Heart right ventricle (tissue), 16 donors: ENCODE results near the gene PRAMEF5. TPM values are rescaled to one million over a fixed set of nuclear protein-coding genes. Genes with fewer than 3 reads are reported as not detected.
A peak's percentile ranks its signal among the peaks of the same experiment; 100 is the strongest.
"Not testable (repeated sequence)": the region's sequence is repeated elsewhere in the genome, so short reads cannot be mapped to it uniquely, and the experiment has no call there.

Source experiments
- ATAC-seq, 8 donors: fragments of 200-7000 bp; cut with Tn5 transposase; one replicate each; pipeline ENCODE4 v1.9.1; 2020; ENCODE audit warnings: mild to moderate bottlenecking in 8 of 8, moderate library complexity in 8 of 8, moderate number of reproducible peaks in 1 of 8
- DNase-seq, 2 donors: peaks; one replicate each; pipeline ENCODE4 v3.0.0-alpha.2; 2020
- H3K27ac ChIP-seq, 10 donors: fragments of 200-600 bp; sonication (generic) in 2 of 10; one replicate each; pipeline versions ENCODE4 v1.5.0 to v1.8.0; 2020 to 2022; ENCODE audit warnings: mild to moderate bottlenecking in 3 of 10
- H3K27me3 ChIP-seq, 7 donors: fragments of 200-600 bp; one replicate each; pipeline ENCODE4 v1.8.0; 2021 to 2022; ENCODE audit warnings: mild to moderate bottlenecking in 2 of 7
- H3K36me3 ChIP-seq, 9 donors: fragments of 200-600 bp; sonication (generic) in 1 of 9; one replicate each; pipeline versions ENCODE4 v1.5.0 to v1.8.0; 2020 to 2022; ENCODE audit warnings: mild to moderate bottlenecking in 2 of 9
- H3K4me1 ChIP-seq, 9 donors: fragments of 200-600 bp; sonication (generic) in 1 of 9; one replicate each; pipeline versions ENCODE4 v1.5.0 to v1.8.0; 2020 to 2022; ENCODE audit warnings: mild to moderate bottlenecking in 4 of 9
- H3K4me3 ChIP-seq, 10 donors: fragments of 200-600 bp; sonication (generic) in 2 of 10; one replicate each; pipeline versions ENCODE4 v1.5.0 to v1.8.0; 2020 to 2022; ENCODE audit warnings: mild to moderate bottlenecking in 7 of 10, moderate library complexity in 2 of 10
- H3K9me3 ChIP-seq, 11 donors: fragments of 200-600 bp in 10 of 11; sonication (generic) in 2 of 11; one replicate each; pipeline versions ENCODE4 v1.5.0 to v1.8.0; 2013 to 2022; ENCODE audit warnings: mild to moderate bottlenecking in 2 of 11, control low read depth in 1 of 11, moderate library complexity in 1 of 11
- WGBS, 2 donors: extraction: QIAGEN DNeasy Blood & Tissue Kit; methylation state at CpG; one replicate each; pipeline ENCODE4 v1.1.7; 2013; ENCODE audit warnings: inconsistent platforms in 1 of 2; 5-methylcytosine and 5-hydroxymethylcytosine counted together
- intact Hi-C, 10 donors: fragments of 100-400 bp; cut with DNase I; formaldehyde crosslinking; loops; one replicate each; pipeline versions ENCODE4 v1.11.1 to v1.14.2; 2022
- polyA plus RNA-seq, 2 donors: library from polyadenylated mRNA; stranded (reverse); fragments of 200-250 nt; gene quantifications; one replicate each; pipeline ENCODE4 v1.2.3, GENCODE V29; 2013
- total RNA-seq, 10 donors: library from RNA; stranded (reverse); fragmentation: NEBNext Ultra II Directional in 3 of 10; extraction: Animal tissue kit (Norgen Biotek cat#: 25700) in 3 of 10; gene quantifications; one replicate each; pipeline versions ENCODE4 v1.2.1 to v1.2.4, GENCODE V29; 2021 to 2023
- TF ChIP-seq, protein P1 (sequence below), 9 donors: fragments of 200-600 bp; sonication (generic) in 2 of 9; IDR thresholded peaks; one replicate each; pipeline versions ENCODE4 v1.5.0 to v1.8.0; 2021 to 2022; ENCODE audit warnings: antibody characterized with exemption in 9 of 9, mild to moderate bottlenecking in 5 of 9, moderate library complexity in 1 of 9
- donor health status: Arrhythmogenic right ventricular cardiomyopathy.
- donor health status: ischemic (EF 13 %, LVEDD 7.1; RV severe dilation, severe dysfunction).
- donor health status: healthy with polysubstance abuse.
- donor health status: DM: no; HTN: yes; CAD: no.
- donor health status: DM: no; HTN: no; CAD: no.
- donor health status: ischemic (EF 25% LVEDD 6.9; RV normal size, moderate dysfunction).
- donor health status: ischemic (EF 25% LVEDD 5.7; RV mildly dilated, moderate dysfunction).
- donor health status: healthy.
- donor health status: DM: yes; HTN: yes; CAD: no.
- donor health status: Ischemic cardiomyopathy.
- donor health status: ischemic (EF 35%, LVEDD 5.7; RV mildly dilated, moderate dysfunction).
- donor health status: nonischemic (EF 11% LVEDD 7.7; RV severe dilation, severe dysfunction).
- donor health status: DM: yes; HTN: yes; CAD: no.
- donor health status: PGD.
- donor health status: ischemic (EF 29% LVEDD 5.4; RV normal size, mild dysfunction).
- donor health status: nonischemic (EF 23%, LVEDD 6.1; RV moderate dilation, normal function).

The PRAMEF5 gene
- total and polyA plus RNA-seq, 12 donors, result not detected

DNA sequence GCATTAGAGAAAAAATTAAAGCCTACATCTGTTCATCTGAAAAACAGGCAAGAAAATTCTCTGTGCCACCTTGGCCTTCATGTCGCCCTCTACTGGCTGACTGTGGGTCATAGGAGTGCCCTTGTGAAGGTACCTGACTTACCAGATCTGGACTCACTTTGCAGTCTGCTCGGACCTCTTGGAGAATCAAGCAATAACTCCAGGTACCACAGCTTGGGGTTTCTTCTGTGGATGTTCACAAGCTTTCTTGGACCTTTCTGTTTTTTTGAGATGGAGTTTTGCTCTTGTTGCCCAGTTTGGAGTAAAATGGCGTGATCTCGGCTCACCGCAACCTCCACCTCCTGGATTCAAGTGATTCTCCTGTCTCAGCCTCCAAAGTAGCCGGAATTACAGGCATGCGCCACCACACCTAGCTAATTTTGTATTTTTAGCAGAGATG, 25.6 kb upstream of the PRAMEF5 start:
- TF ChIP-seq, protein P1, sequence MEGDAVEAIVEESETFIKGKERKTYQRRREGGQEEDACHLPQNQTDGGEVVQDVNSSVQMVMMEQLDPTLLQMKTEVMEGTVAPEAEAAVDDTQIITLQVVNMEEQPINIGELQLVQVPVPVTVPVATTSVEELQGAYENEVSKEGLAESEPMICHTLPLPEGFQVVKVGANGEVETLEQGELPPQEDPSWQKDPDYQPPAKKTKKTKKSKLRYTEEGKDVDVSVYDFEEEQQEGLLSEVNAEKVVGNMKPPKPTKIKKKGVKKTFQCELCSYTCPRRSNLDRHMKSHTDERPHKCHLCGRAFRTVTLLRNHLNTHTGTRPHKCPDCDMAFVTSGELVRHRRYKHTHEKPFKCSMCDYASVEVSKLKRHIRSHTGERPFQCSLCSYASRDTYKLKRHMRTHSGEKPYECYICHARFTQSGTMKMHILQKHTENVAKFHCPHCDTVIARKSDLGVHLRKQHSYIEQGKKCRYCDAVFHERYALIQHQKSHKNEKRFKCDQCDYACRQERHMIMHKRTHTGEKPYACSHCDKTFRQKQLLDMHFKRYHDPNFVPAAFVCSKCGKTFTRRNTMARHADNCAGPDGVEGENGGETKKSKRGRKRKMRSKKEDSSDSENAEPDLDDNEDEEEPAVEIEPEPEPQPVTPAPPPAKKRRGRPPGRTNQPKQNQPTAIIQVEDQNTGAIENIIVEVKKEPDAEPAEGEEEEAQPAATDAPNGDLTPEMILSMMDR (IDR thresholded peaks at IDR 0.05), result peak in 7 of 9 donors; percentile 22 to 63 (median 34)
- H3K4me3 ChIP-seq, result no peak overlapping the region
- peaks cover 0 to 7% (median 0%) of the 10 kb centered on the region in 11 donors for H3K9me3 ChIP-seq
- H3K27me3 ChIP-seq, result peaks cover 0 to 30% (median 8%) of the 10 kb centered on the region in 7 donors
- DNase-seq (no peak), ATAC-seq (no peak)
- H3K27ac ChIP-seq, result no peak overlapping the region
- H3K4me1 ChIP-seq, result no peaks in the 10 kb centered on the region
- WGBS, 2 donors, result 71 to 72% methylated on average over 7 of the region's 7 CpGs
- intact Hi-C loops, result no loop called here
- no peaks in the 10 kb centered on the region for H3K36me3 ChIP-seq

DNA sequence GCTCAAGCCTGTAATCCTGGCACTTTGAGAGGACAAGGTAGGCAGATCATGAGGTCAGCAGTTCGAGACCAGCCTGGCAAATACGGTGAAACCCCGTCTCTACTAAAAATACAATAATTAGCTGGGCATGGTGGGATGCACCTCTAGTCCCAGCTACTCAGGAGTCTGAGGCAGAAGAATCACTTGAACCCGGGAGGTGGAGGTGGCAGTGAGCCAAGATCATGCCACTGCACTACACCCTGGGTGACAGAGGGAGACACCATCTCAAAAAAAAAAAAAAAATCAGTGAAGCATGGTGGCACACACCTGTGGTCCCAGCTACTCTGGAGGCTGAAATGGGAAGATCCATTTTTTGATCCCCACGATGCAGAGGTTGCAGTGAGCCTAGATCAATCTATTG, 23.9 kb upstream of the PRAMEF5 start:
- H3K4me3 ChIP-seq, H3K36me3 ChIP-seq, intact Hi-C loops, DNase-seq, H3K27ac ChIP-seq, ATAC-seq, H3K4me1 ChIP-seq: not testable (repeated sequence)
- peaks cover 0 to 23% (median 0%) of the 10 kb centered on the region in 7 donors for H3K27me3 ChIP-seq
- H3K9me3 ChIP-seq, result peaks cover 0 to 11% (median 0%) of the 10 kb centered on the region in 11 donors
- 77 to 82% methylated on average over 5 of the region's 5 CpGs for WGBS, 2 donors

DNA sequence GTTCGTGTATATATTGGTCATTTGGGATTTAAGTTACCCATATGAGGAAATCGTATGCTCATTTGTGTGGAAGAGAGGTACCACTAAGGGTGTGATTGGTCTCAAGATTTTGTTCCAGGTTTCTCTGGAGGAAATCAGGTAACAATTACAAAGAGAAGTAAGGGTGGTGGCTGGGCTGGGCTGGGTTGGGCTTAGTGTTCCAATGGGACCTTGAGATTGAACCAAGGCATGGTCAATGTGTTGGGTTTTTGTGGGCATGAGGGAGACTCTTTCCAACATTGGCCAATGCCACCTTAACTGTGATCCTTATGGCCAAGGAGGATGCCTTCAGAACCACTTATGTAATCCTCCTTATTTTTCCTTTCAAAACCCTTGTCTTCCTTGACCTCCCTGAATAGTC, 23.4 kb upstream of the PRAMEF5 start:
- H3K27ac ChIP-seq, H3K36me3 ChIP-seq, H3K4me3 ChIP-seq, DNase-seq, H3K4me1 ChIP-seq, ATAC-seq, intact Hi-C loops: not testable (repeated sequence)
- Histone ChIP-seq H3K9me3 (peaks cover 0 to 11% (median 0%) of the 10 kb centered on the region in 11 donors), H3K27me3 (peaks cover 0 to 27% (median 0%) of the 10 kb centered on the region in 7 donors)
- 70 to 78% methylated on average over 2 of the region's 2 CpGs for WGBS, 2 donors

DNA sequence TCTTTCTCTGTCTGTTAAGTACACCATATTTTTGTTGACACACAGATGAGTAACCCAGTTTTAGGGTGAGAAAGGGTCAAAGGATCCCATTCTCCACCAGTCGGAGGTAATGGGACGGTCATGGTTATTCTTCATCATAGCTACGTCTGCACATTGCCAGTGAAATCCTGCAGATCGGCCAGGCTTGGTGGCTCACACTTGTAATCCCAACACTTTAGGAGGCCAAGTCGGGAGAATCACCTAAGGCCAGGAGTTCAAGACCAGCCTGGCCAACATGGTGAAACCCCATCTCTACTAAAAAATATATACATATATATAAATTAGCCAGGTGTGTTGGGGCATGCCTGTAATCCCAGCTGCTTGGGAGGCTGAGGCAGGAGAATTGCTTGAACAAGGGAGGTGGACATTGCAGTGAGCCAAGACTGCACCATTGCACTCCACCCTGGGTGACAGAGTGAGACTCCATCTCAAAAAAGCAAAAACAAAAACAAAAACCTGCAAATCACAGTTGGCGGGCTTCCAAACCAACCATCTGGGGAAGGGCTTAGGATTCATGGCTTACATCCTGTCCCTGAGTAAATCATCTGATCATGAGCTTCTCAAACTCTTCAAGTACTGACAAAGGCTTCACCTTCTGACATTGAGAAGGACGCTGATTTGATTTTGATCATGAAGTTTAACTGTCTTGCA, 22.8 kb upstream of the PRAMEF5 start:
- intact Hi-C loops, H3K36me3 ChIP-seq, DNase-seq, ATAC-seq, H3K27ac ChIP-seq, H3K4me1 ChIP-seq, H3K4me3 ChIP-seq: not testable (repeated sequence)
- H3K27me3 ChIP-seq, result peaks cover 0 to 30% (median 0%) of the 10 kb centered on the region in 7 donors
- peaks cover 0 to 11% (median 0%) of the 10 kb centered on the region in 11 donors for H3K9me3 ChIP-seq
- WGBS, 2 donors, result 70 to 75% methylated on average over 7 of the region's 7 CpGs

DNA sequence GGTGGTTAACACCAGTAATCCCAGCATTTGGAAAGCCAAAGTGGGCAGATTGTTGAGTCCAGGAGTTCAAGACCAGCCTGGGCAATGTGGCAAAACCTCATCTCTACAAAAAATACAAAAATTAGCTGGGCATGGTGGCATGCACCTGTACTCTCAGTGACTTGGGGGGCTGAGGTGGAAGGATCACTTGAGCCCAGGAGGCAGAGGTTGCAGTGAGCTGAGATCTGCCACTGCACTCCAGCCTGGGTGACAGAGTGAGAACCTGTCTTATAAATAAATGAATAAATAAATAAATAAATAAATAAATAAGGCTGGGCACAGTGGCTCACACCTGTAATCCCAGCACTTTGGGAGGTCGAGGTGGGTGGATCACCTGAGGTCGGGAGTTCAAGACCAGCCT, 21.9 kb upstream of the PRAMEF5 start:
- WGBS, 2 donors, result 50 to 66% methylated on average over 2 of the region's 2 CpGs
- H3K27ac ChIP-seq, H3K4me1 ChIP-seq, ATAC-seq, H3K4me3 ChIP-seq, DNase-seq, H3K36me3 ChIP-seq, intact Hi-C loops: not testable (repeated sequence)
- H3K9me3 ChIP-seq, result peaks cover 0 to 11% (median 0%) of the 10 kb centered on the region in 11 donors
- peaks cover 0 to 32% (median 4%) of the 10 kb centered on the region in 7 donors for H3K27me3 ChIP-seq

DNA sequence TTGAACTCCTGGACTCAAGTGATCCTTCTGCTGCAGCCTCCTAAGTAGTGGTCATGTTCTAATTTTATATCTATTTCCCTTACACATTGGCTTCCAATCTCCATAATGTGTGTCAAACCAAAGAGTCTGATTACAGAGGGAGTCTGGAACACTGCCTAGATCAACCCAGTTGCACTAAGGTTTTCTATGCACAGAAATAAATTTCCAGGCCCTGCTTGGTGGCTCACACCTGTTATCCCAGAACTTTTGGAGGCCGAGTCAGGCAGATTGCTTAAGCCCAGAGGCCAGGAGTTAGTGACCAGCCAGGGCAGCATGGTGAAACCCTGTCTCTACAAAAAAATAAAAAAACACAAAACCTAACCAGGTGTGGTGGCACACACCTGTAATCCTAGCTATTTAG, 19.9 kb upstream of the PRAMEF5 start:
- DNase-seq, H3K27ac ChIP-seq, intact Hi-C loops, H3K4me1 ChIP-seq, H3K36me3 ChIP-seq, H3K4me3 ChIP-seq: not testable (repeated sequence)
- Histone ChIP-seq H3K9me3 (peaks cover 0 to 11% (median 0%) of the 10 kb centered on the region in 11 donors), H3K27me3 (peaks cover 0 to 42% (median 11%) of the 10 kb centered on the region in 7 donors)
- WGBS, 2 donors, result 53 to 65% methylated on average over 1 of the region's 1 CpG
- peak in 1 of 8 donors; percentile 65 for ATAC-seq

DNA sequence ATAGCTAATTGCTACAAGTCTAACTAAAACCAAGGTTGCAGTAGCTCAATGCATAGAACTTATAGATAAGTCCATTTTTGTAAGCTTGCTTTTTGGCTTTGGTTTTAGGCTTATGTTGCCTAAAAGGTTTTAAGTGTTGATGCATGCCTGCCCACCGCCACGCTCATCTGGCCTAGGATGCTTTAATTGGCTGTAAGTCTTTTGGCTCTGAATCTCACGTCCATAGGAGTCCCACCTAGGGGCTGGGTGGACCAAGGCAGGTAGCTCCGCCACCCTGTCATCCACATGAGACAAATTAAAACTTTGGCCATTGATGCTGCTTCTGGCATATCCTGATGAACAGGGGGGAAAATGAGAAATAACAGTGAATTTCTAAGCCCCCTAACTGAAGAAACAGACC, 16.4 kb upstream of the PRAMEF5 start:
- H3K36me3 ChIP-seq, intact Hi-C loops, H3K4me1 ChIP-seq, H3K4me3 ChIP-seq, H3K27ac ChIP-seq, ATAC-seq, DNase-seq: not testable (repeated sequence)
- WGBS, 2 donors, result 67 to 71% methylated on average over 4 of the region's 4 CpGs
- peaks cover 0 to 47% (median 13%) of the 10 kb centered on the region in 7 donors for H3K27me3 ChIP-seq
- H3K9me3 ChIP-seq, result peaks cover 0 to 11% (median 0%) of the 10 kb centered on the region in 11 donors

DNA sequence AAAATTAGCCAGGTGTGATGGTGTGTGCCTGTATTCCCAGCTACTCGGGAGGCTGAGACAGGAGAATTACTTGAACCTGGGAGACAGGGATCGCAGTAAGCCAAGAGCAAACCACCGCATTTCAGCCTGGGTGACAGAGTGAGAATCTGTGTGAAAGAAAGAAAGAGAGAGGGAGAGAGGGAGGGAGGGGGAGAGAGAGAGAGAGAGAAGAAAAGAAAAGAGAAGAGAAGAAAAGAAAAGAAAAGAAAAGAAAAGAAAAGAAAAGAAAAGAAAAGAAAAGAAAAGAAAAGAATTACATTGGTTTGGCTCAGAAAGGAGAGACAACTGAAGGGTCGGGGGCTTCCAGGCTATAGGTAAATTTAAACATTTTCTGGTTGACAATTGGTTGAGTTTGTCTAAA, 14.4 kb upstream of the PRAMEF5 start:
- H3K4me3 ChIP-seq, H3K36me3 ChIP-seq, DNase-seq, H3K9me3 ChIP-seq, intact Hi-C loops, H3K4me1 ChIP-seq, H3K27ac ChIP-seq, ATAC-seq: not testable (repeated sequence)
- 85 to 89% methylated on average over 4 of the region's 4 CpGs for WGBS, 2 donors
- peaks cover 0 to 49% (median 13%) of the 10 kb centered on the region in 7 donors for H3K27me3 ChIP-seq

DNA sequence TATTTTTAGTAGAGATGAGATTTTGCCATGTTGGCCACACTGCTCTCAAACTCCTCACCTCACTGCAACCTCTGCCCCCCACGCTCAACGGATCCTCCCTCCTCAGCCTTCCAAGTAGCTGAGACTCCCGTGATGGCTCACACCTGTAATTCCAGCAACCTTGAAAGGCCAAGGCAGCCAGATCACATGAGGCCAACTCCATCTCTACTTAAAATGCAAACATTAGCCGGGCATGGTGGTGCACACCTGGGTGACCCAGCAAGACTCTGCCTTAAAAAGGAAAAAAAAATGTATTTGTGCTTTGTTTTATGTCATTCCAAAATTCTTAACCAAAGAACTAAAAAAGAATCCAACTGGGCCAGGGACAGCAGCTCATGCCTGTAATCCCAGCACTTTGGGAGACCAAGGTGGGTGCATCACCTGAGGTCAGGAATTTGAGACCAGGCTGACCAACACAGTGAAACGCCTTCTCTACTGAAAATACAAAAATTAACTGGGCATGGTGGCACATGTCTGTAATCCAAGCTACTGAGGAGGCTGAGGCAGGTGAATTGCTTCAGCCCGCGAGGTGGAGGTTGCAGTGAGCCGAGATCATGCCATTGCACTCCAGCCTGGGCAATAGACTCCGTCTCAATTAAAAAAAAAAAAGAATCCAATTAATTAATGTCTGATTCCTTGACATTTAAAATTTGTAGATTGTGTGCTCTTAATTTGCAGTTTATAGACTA, 10.3 kb upstream of the PRAMEF5 start:
- H3K36me3 ChIP-seq, H3K27ac ChIP-seq, DNase-seq, H3K4me3 ChIP-seq, H3K4me1 ChIP-seq, intact Hi-C loops, H3K9me3 ChIP-seq: not testable (repeated sequence)
- H3K27me3 ChIP-seq, result peaks cover 0 to 28% (median 14%) of the 10 kb centered on the region in 7 donors
- ATAC-seq, result peak in 1 of 8 donors; percentile 22
- WGBS, 2 donors, result 77 to 80% methylated on average over 9 of the region's 9 CpGs
